Activated CD8-positive, alpha-beta T cell treated with anti-CD3 and anti-CD28 coated beads for 36 hours (primary cell): Measurements from ENCODE around the gene PTK6. TPM values are rescaled to one million over a fixed set of nuclear protein-coding genes. Genes with fewer than 3 reads are reported as not detected.

Experiments used
- ATAC-seq: fragments of 200-7000 bp; cut with Tn5 transposase; one replicate; pipeline ENCODE4 v1.10.0; 2021; ENCODE audit warnings: mild to moderate bottlenecking, moderate library complexity
- CTCF ChIA-PET: fragments of 350-600 bp; sonication (Branson Sonifier 250); formaldehyde crosslinking; loops from one replicate; lab custom pipeline; 2021; ENCODE audit warnings: antibody characterized with exemption; lab: Charles Lee
- POLR2A ChIA-PET: fragments of 350-600 bp; sonication (Branson Sonifier 250); formaldehyde crosslinking; loops from one replicate; lab custom pipeline; 2021; ENCODE audit warnings: antibody characterized with exemption; lab: Charles Lee
- DNase-seq: peaks from one replicate; pipeline ENCODE4 v3.0.0-alpha.2; 2020
- H3K27ac Mint-ChIP-seq: one replicate; pipeline ENCODE4 v1.8.0; 2021; ENCODE audit warnings: mild to moderate bottlenecking, mixed read lengths
- H3K27me3 Mint-ChIP-seq: one replicate; pipeline ENCODE4 v1.8.0; 2021; ENCODE audit warnings: mixed read lengths
- H3K36me3 Mint-ChIP-seq: one replicate; pipeline ENCODE4 v1.8.0; 2021; ENCODE audit warnings: low read depth, mixed read lengths
- H3K4me1 Mint-ChIP-seq: one replicate; pipeline ENCODE4 v1.8.0; 2021; ENCODE audit warnings: low read depth, mixed read lengths
- H3K4me3 Mint-ChIP-seq: one replicate; pipeline ENCODE4 v1.8.0; 2021; ENCODE audit warnings: mild to moderate bottlenecking, moderate library complexity, mixed read lengths
- H3K9me3 Mint-ChIP-seq: one replicate; pipeline ENCODE4 v1.8.0; 2021; ENCODE audit warnings: mixed read lengths
- intact Hi-C: fragments of 100-400 bp; cut with micrococcal nuclease; formaldehyde crosslinking; loops from one replicate; pipeline ENCODE4 v1.10.0; 2022
- total RNA-seq, 2 experiments: library from RNA; stranded (reverse); gene quantifications; one replicate each; pipeline ENCODE4 v1.2.3, GENCODE V29; 2021
- TF ChIP-seq, protein P1 (sequence below): fragments of 200-600 bp; IDR thresholded peaks from one replicate; pipeline ENCODE4 v1.8.0; 2022; ENCODE audit warnings: antibody characterized with exemption, mild to moderate bottlenecking

PTK6 gene
- total RNA-seq, 2 experiments from 2014 or later, result 0.18 TPM; not detected in 1

DNA sequence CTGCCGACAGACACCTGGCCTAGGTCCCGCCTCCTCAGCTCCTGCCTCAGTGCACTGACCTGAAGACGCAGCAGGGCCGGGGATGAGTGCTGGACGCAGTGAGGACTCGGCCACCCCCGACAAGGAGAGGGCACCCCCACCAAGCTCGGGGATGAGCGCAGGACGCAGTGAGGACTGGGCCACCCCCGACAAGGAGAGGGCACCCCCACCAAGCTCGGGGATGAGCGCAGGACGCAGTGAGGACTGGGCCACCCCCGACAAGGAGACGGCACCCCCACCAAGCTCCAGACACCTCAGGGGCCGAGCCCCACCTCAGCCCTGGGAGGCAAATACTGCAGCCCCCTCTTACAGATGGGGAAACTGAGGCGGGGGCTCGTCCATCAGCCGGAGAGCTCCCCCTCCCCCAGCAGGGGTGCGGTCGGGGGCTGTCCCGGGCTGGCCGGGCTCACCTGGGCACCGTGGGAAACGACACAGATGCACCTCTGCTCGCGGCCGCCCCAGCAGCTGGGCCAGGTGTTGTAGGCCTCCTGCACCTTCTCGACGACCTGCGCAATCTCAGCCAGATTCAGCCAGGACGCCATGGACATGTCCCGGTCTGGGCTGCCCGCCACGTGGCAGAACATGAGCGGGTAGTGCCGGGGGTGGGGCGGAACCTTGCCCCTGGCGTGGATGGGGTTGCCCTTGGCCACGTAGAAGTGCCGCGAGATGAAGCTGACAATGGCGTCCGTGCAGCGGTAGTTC is 29.4 kb upstream of the PTK6 start:
- Mint-ChIP-seq H3K27me3 (no peaks in the 10 kb centered on the region), H3K4me1 (peaks cover 18% of the 10 kb centered on the region), H3K4me3 (no peak overlapping the region), H3K36me3 (no peaks in the 10 kb centered on the region), H3K9me3 (no peaks in the 10 kb centered on the region), H3K27ac (no peak overlapping the region)
- ChIA-PET POLR2A (interaction anchor here (0.6 to 1.0 kb wide), 3 partner anchors 9 to 22 kb away, joined by 3 to 4 read pairs (median 4); no protein-coding TSS in a partner anchor), CTCF (interaction anchor here (0.6 to 1.4 kb wide), 2 partner anchors 61 to 298 kb away, joined by 3 read pairs; partner anchors contain the start of gene GMEB2)
- TF ChIP-seq, protein P1, sequence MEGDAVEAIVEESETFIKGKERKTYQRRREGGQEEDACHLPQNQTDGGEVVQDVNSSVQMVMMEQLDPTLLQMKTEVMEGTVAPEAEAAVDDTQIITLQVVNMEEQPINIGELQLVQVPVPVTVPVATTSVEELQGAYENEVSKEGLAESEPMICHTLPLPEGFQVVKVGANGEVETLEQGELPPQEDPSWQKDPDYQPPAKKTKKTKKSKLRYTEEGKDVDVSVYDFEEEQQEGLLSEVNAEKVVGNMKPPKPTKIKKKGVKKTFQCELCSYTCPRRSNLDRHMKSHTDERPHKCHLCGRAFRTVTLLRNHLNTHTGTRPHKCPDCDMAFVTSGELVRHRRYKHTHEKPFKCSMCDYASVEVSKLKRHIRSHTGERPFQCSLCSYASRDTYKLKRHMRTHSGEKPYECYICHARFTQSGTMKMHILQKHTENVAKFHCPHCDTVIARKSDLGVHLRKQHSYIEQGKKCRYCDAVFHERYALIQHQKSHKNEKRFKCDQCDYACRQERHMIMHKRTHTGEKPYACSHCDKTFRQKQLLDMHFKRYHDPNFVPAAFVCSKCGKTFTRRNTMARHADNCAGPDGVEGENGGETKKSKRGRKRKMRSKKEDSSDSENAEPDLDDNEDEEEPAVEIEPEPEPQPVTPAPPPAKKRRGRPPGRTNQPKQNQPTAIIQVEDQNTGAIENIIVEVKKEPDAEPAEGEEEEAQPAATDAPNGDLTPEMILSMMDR, result no peak
- no peak for DNase-seq
- ATAC-seq, result no peak
- intact Hi-C loops, result no loop called here

DNA sequence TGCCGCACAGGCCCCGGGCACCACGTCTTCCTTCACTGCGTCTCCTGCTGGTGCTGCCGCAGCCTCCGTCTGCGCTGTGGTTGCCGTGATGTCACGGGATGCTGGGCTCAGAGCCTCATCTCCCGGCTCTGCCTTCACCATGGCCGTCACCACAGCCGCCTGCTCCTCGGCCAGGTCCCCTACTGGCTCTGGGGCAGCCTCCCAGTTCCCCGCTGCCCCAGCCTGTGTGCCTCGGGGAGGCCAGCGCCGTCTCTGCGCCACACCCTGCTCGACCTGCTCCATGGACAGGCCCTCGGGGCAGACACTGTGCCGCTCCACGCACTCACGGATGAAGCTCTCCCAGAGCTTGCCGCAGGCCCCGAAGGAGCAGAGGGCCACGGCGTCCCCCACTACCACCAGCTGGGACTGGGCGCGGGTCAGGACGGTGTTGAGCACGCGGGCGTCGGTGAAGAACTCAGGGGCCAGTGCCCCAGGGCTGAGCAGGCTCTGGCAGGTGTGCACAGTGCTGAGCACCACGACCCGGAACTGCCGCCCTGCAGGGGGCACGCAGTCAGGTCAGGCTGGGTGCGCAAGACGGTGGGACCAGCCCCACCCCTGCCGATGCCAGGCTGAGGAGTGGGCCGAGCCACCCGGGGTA is 28.6 kb upstream of the PTK6 start:
- ChIA-PET CTCF (interaction anchor here (1.5 kb wide), 1 partner anchor 28 kb away, joined by 5 read pairs; no protein-coding TSS in a partner anchor), POLR2A (interaction anchor here (0.6 kb wide), 2 partner anchors 21 to 572 kb away, joined by 3 read pairs; no protein-coding TSS in a partner anchor)
- Mint-ChIP-seq H3K4me1 (peaks cover 18% of the 10 kb centered on the region), H3K27ac (no peak overlapping the region), H3K27me3 (no peaks in the 10 kb centered on the region), H3K4me3 (no peak overlapping the region), H3K9me3 (no peaks in the 10 kb centered on the region), H3K36me3 (no peaks in the 10 kb centered on the region)
- TF ChIP-seq, protein P1, result no peak
- intact Hi-C loops, result no loop called here
- DNase-seq (no peak), ATAC-seq (no peak)

DNA sequence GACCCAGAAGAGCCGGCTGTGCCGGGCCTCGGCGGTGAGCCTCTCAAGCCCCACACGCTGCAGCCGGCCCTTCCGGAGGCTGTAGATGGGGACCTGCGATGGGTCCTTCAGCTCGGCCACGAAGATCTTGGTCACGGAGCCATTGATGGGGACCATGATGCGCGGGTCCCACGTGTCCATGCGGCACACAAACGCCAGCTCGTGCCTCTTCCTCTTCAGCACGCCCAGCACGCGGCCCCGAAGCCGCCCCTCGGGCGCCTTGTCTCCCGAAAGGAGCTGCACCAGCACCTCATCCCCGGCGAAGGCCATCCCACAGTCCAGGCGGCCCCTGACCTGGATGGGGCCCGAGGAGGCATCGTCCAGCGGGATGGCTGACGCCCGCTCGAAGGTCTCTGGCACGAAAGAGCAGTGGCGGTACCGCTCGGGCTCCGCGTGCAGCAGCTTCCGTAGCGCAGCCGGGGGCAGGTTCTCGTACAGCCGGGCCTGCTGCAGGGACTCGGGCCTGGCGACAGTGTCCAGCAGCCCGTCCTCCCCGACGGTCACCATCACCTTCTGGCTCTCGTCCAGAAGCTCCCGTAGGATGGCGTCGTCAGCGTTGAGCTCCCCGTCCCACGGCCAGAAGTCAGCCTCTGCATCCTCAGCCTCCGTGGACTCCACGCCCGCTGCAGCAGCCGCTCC is 28.0 kb upstream of the PTK6 start:
- POLR2A ChIA-PET, result interaction anchor here (0.6 kb wide), 1 partner anchor 573 kb away, joined by 3 read pairs; no protein-coding TSS in a partner anchor
- Mint-ChIP-seq H3K9me3 (no peaks in the 10 kb centered on the region), H3K4me1 (peaks cover 18% of the 10 kb centered on the region), H3K4me3 (no peak overlapping the region), H3K27ac (no peak overlapping the region), H3K36me3 (peaks cover 3% of the 10 kb centered on the region), H3K27me3 (no peaks in the 10 kb centered on the region)
- DNase-seq, result no peak
- CTCF ChIA-PET, result interaction anchor here (1.5 kb wide), 1 partner anchor 27 kb away, joined by 5 read pairs; no protein-coding TSS in a partner anchor
- ATAC-seq, result no peak
- intact Hi-C loops, result no loop called here
- TF ChIP-seq, protein P1, result no peak

DNA sequence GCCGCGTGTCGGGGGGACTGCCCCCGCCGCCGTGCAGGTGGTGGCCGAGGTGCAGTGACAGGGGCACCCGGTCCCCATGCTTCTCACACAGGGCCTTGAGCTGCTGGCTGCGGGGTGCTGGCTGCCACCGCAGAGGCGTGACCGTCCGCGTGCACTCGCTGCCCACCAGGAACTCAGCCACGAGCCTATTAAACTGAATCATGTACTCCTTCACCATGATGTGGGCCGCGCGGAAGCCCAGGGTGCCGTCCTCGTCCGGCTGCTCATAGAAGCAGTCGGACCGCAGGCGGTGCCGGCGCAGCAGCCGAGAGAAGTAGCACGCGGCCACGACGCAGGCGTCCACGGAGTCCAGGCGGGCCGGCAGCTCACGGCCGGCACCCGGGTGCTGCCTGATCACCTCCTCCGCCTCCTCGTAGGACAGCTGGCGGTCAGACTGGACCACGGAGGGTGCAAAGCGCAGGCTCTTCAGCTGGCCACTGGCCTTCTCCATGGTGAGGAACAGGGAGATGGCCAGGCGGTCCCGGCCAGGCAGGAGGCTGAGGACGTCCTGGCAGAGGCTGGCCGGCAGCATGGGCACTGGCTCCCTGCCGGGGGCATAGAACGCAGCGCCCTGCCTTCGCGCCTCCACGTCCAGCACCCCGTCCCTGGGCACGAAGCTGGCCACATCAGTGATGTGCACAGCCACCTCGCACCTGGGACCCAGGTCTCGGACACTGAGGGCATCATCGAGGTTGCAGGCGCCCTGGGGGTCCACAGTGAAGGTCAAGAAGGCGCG is 27.0 kb upstream of the PTK6 start:
- ChIA-PET CTCF (interaction anchor here (1.5 kb wide), 1 partner anchor 26 kb away, joined by 5 read pairs; no protein-coding TSS in a partner anchor), POLR2A (no interaction called here)
- intact Hi-C loops, result no loop called here
- no peaks in the 10 kb centered on the region for H3K9me3 Mint-ChIP-seq
- ATAC-seq (no peak), DNase-seq (no peak)
- peaks cover 17% of the 10 kb centered on the region for H3K4me1 Mint-ChIP-seq
- TF ChIP-seq, protein P1, result no peak
- peaks cover 3% of the 10 kb centered on the region for H3K36me3 Mint-ChIP-seq
- no peak overlapping the region for H3K27ac Mint-ChIP-seq
- no peaks in the 10 kb centered on the region for H3K27me3 Mint-ChIP-seq
- H3K4me3 Mint-ChIP-seq, result no peak overlapping the region
